PC-9 (cell line): ENCODE results near the gene PPP2R2C. TPM values are rescaled to one million over a fixed set of nuclear protein-coding genes. Genes with fewer than 3 reads are reported as not detected.

Experiments
- BruUV-seq: library from RNA; stranded (reverse); fragments of 400-500 nt; replicated peaks from 2 replicates; lab custom pipeline; 2021; lab: Mats Ljungman, UMichigan
- CTCF ChIA-PET: fragments of 300-600 bp; sonication (Branson Sonifier 250); formaldehyde crosslinking; loops from one replicate; lab custom pipeline; 2022; ENCODE audit warnings: antibody characterized with exemption; lab: Charles Lee
- POLR2A ChIA-PET: fragments of 300-600 bp; sonication (Branson Sonifier 250); formaldehyde crosslinking; loops from one replicate; lab custom pipeline; 2022; ENCODE audit warnings: antibody characterized with exemption; ENCODE audit not compliant: unreplicated experiment; lab: Charles Lee
- DNase-seq, 2 experiments: peaks; one replicate each; pipeline versions ENCODE4 v3.0.0 to v3.0.0-alpha.2; 2015 to 2022; ENCODE audit warnings: mixed read lengths in 1 of 2
- H2AFZ ChIP-seq: fragments of 200-600 bp; sonication (generic); 2 replicates; pipeline ENCODE4 v1.8.1; 2017; ENCODE audit warnings: antibody characterized with exemption
- H3F3A ChIP-seq: fragments of 200-600 bp; sonication (generic); 2 replicates; pipeline ENCODE4 v1.8.1; 2017; ENCODE audit warnings: antibody characterized with exemption, mild to moderate bottlenecking, low read depth; ENCODE audit not compliant: insufficient read depth
- H3K27ac ChIP-seq: fragments of 200-600 bp; sonication (generic); 2 replicates; pipeline ENCODE4 v1.6.1; 2016; ENCODE audit warnings: mixed run types
- H3K27me3 ChIP-seq: fragments of 200-600 bp; sonication (generic); 2 replicates; pipeline ENCODE4 v1.6.1; 2016; ENCODE audit warnings: low read depth, mixed run types; ENCODE audit not compliant: insufficient read depth
- H3K36me3 ChIP-seq: fragments of 200-600 bp; sonication (generic); 2 replicates; pipeline ENCODE4 v1.6.1; 2016; ENCODE audit warnings: low read depth, mixed run types
- H3K4me1 ChIP-seq: fragments of 200-600 bp; sonication (generic); replicated peaks from 2 replicates; pipeline ENCODE4 v1.6.1; 2016; ENCODE audit warnings: mixed run types; ENCODE audit not compliant: insufficient read depth
- H3K4me2 ChIP-seq: fragments of 200-600 bp; sonication (generic); 2 replicates; pipeline ENCODE4 v1.6.1; 2017; ENCODE audit warnings: mixed run types
- H3K4me3 ChIP-seq: fragments of 200-600 bp; sonication (generic); 2 replicates; pipeline ENCODE4 v1.6.1; 2016; ENCODE audit warnings: mixed run types
- H3K79me2 ChIP-seq: fragments of 200-600 bp; sonication (generic); 2 replicates; pipeline ENCODE4 v1.6.1; 2017; ENCODE audit warnings: low read depth, mixed run types
- H3K9me2 ChIP-seq: fragments of 200-600 bp; sonication (generic); 2 replicates; pipeline ENCODE4 v1.8.1; 2017; ENCODE audit warnings: mild to moderate bottlenecking; ENCODE audit not compliant: insufficient read depth
- H3K9me3 ChIP-seq: fragments of 200-600 bp; sonication (generic); 2 replicates; pipeline ENCODE4 v1.8.1; 2016; ENCODE audit warnings: low read depth; ENCODE audit not compliant: insufficient read depth
- H4K20me1 ChIP-seq: fragments of 200-600 bp; sonication (generic); 2 replicates; pipeline ENCODE4 v1.8.1; 2017; ENCODE audit not compliant: insufficient read depth
- EZH2 ChIP-seq: fragments of 200-600 bp; sonication (generic); IDR thresholded peaks from 2 replicates; pipeline ENCODE4 v1.8.0; 2017; ENCODE audit warnings: antibody characterized with exemption, low read depth
- intact Hi-C: fragments of 100-400 bp; cut with micrococcal nuclease; formaldehyde crosslinking; loops from one replicate; pipeline ENCODE4 v1.10.0; 2022; ENCODE audit not compliant: unreplicated experiment
- total RNA-seq: library from RNA; stranded (reverse); gene quantifications from 2 replicates; pipeline ENCODE4 v1.2.3, GENCODE V29; 2021
- TF ChIP-seq, protein P1 (sequence below): fragments of 200-600 bp; sonication (generic); conservative IDR thresholded peaks from 2 replicates; pipeline ENCODE4 v1.6.1; 2017; ENCODE audit warnings: mixed run types, antibody characterized with exemption, mild to moderate bottlenecking, moderate library complexity

Gene PPP2R2C
- total RNA-seq, 1 experiment from 2014 or later = 40.9 TPM

DNA sequence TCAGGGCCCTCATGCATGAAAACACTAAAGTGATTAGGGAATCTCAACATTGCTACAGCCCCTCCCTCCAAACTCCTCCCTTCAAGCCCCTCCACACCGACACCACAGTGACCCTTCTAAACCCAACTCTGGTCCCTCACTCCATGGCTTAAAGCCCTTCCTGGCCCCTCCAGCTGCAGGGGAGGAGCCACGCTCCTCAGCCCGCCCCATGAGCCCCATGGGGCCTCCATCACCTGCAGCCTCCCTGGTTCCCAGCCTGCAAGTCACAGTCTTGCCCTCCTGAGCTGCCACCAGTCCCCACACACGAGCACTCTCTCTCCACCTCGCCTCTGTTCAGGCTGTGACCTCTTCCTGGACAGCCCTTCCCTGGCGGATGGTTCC, 31.2 kb downstream of the PPP2R2C start:
- TF ChIP-seq EZH2 = no peak
- TF ChIP-seq, protein P1, sequence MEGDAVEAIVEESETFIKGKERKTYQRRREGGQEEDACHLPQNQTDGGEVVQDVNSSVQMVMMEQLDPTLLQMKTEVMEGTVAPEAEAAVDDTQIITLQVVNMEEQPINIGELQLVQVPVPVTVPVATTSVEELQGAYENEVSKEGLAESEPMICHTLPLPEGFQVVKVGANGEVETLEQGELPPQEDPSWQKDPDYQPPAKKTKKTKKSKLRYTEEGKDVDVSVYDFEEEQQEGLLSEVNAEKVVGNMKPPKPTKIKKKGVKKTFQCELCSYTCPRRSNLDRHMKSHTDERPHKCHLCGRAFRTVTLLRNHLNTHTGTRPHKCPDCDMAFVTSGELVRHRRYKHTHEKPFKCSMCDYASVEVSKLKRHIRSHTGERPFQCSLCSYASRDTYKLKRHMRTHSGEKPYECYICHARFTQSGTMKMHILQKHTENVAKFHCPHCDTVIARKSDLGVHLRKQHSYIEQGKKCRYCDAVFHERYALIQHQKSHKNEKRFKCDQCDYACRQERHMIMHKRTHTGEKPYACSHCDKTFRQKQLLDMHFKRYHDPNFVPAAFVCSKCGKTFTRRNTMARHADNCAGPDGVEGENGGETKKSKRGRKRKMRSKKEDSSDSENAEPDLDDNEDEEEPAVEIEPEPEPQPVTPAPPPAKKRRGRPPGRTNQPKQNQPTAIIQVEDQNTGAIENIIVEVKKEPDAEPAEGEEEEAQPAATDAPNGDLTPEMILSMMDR = no peak
- Histone ChIP-seq H2AFZ (no peak overlapping the region), H3K36me3 (no peaks in the 10 kb centered on the region), H3K4me1 (no peaks in the 10 kb centered on the region), H3K9me2 (no peaks in the 10 kb centered on the region), H3K9me3 (no peaks in the 10 kb centered on the region), H3K4me2 (no peak overlapping the region), H3K27ac (no peak overlapping the region), H3K79me2 (no peaks in the 10 kb centered on the region), H3F3A (peaks cover 2% of the 10 kb centered on the region; the same call in 1 of the 2 replicates), H4K20me1 (no peaks in the 10 kb centered on the region), H3K27me3 (no peaks in the 10 kb centered on the region), H3K4me3 (no peak overlapping the region)
- intact Hi-C loops = no loop called here
- CTCF ChIA-PET = no interaction called here
- DNase-seq = no peak
- no TSS peak for BruUV-seq
- POLR2A ChIA-PET = no interaction called here

DNA sequence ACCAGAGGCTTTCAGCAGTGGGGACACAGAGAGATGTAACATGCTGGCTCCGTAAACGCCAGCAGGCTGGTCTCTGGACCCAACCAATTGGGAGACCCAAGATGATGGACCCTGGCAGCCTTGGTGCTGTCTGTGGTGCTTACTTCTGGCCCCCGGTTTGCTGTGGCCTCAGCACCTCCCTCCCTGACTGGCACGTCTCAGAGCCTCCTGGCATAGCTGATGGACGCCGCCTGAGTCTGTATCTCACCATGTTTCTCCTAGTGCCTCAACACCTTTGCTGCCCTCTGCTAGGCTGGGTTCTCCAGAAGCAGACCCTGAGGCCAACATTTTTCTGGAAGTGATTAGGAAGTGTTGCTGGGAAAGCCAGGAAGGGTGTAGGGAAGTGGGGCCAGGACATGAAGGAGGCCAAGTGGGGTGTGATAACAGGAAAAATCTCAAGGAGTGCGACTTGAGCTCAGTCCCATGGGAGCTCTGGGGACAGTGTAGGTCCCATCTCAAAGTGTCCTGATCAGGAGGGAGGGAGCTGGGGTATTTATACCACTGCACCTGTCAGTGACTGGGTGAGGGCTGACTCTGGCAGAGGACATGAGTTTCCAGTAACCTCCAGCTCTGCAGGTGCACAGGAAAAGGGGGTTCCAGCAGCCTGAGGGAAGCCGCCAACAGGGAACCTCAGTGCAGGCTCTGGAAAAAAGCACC, 31.8 kb downstream of the PPP2R2C start:
- H3F3A ChIP-seq = peaks cover 2% of the 10 kb centered on the region; the same call in 1 of the 2 replicates
- TF ChIP-seq, protein P1 = no peak
- no peak for TF ChIP-seq EZH2
- no peaks in the 10 kb centered on the region for H3K79me2 ChIP-seq
- no peak overlapping the region for H3K27ac ChIP-seq
- H4K20me1 ChIP-seq = no peaks in the 10 kb centered on the region
- no peaks in the 10 kb centered on the region for H3K9me3 ChIP-seq
- H2AFZ ChIP-seq = no peak overlapping the region
- intact Hi-C loops = no loop called here
- ChIA-PET CTCF (no interaction called here), POLR2A (no interaction called here)
- no peak for DNase-seq
- no peak overlapping the region for H3K4me3 ChIP-seq
- H3K4me1 ChIP-seq = no peaks in the 10 kb centered on the region
- no TSS peak for BruUV-seq
- no peaks in the 10 kb centered on the region for H3K36me3 ChIP-seq
- H3K27me3 ChIP-seq = no peaks in the 10 kb centered on the region
- H3K9me2 ChIP-seq = no peaks in the 10 kb centered on the region
- no peak overlapping the region for H3K4me2 ChIP-seq

DNA sequence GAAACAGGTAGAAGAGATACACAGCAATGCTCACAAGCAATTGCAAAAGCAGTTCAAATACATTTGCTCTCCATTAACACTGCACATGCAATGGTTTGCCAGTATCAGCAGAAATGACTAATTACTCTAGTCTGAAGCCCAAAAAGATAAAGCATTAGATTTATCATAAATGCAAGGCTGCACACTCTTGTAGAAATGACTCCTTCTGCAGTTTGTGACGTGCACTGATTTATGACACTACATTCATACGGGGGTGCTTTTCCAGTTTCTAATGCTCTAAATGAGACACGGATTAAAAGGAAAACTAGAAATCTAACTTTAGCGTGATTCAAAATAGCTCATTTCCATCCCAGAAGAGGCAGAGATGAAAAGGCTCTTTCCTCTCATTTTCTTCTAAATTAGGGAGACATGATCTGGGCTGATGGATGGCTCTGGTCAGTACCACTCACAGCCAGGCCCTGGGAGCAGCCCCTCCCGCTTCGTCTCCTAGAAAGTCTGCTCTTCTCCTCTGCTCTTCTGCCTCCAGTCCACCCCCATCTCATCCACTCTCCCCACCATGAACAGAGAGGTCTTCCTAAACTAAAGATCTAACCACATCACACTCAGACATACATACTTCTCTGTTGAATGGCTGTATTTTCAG, 33.2 kb downstream of the PPP2R2C start:
- no peak for DNase-seq
- Histone ChIP-seq H3K9me3 (peaks cover 4% of the 10 kb centered on the region; the same call in 1 of the 2 replicates), H3K4me3 (no peak overlapping the region), H3K9me2 (no peaks in the 10 kb centered on the region), H3K36me3 (no peaks in the 10 kb centered on the region), H3K4me2 (no peak overlapping the region), H3F3A (peaks cover 2% of the 10 kb centered on the region; the same call in 1 of the 2 replicates), H2AFZ (no peak overlapping the region), H3K79me2 (no peaks in the 10 kb centered on the region), H3K4me1 (no peaks in the 10 kb centered on the region), H3K27me3 (no peaks in the 10 kb centered on the region), H3K27ac (no peak overlapping the region), H4K20me1 (no peaks in the 10 kb centered on the region)
- no TSS peak for BruUV-seq
- ChIA-PET POLR2A (interaction anchor here (0.6 kb wide), 1 partner anchor 104 kb away, joined by 5 read pairs; no protein-coding TSS in a partner anchor), CTCF (interaction anchor here (0.7 kb wide), 1 partner anchor 603 kb away, joined by 3 read pairs; a partner anchor contains a TSS)
- intact Hi-C loops = no loop called here
- TF ChIP-seq, protein P1 = no peak
- no peak for TF ChIP-seq EZH2
